ENCODE measurements around the gene ZNF837. TPM values are rescaled to one million over a fixed set of nuclear protein-coding genes. Genes with fewer than 3 reads are reported as not detected.
"Not testable (repeated sequence)": the region's sequence is repeated elsewhere in the genome, so short reads cannot be mapped to it uniquely, and the experiment has no call there.

ZNF837 gene
- total RNA-seq, 1 donor from 2014 or later, result 0.48 TPM

DNA sequence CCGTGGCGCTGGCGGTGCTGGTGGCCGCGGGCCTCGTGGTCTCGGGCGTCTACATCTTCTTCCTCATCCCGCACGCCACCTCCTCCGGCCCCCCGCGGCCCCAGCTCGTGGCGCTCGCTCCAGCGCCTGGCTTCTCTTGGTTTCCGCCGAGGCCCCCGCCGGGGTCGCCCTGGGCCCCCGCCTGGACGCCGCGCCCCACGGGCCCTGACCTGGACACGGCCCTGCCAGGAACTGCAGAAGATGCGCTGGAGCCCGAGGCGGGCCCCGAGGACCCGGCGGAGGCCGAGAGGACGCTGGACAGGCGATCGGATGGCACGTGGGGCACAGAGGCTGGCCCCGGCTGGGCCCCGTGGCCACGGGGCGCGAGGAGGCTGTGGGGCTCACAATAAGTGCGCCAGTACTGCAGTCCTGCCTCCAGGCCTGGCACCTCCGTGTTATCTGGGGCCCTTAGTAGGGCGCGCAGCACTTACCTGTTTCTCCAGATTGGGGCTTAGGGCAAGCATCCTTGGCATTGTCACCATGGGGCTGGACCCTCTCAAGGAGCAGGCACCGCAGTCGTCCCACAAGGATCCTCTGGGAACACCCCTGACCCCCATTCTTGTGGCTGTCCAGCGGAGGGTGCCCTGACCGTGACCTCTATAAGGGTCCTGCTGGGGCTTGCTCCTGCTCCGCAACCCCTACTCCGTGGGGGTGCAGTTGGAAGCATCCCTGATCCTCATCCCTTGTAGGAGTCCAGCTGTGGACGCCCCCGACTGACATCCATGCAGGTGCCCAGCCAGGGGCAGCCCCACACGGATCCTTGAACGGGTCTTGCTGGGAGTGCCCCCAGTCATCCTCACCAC, 16.1 kb upstream of the ZNF837 start:
- no peak for DNase-seq (ENCODE audit: low spot score)

DNA sequence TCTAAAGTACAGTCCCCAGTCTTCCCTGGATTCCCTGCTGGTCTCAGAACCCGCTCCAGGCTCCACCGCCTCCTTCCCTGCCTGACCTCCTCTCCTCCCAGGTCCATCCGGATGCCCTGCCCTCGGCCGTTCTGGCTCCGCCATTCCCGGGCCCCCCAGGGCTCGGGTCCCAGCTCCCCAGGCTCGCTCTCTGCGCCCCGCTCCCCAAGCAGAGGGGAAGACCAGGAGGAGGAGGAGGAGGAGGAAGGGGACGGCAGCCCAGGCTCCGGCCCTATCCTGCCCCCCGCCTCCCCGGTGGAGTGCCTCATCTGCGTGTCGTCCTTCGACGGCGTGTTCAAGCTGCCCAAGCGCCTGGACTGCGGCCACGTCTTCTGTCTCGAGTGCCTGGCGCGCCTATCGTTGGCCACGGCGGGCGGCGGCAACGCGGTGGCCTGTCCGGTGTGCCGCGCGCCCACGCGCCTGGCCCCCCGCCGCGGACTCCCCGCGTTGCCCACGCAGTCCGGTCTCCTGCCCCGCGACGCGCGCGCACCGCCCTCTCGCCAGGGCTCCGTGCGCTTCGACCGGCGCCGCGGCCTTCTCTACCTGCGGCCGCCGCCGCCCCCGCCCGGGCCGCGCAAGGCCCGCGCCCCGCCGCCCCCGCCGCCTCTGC, 15.3 kb upstream of the ZNF837 start:
- no peak for DNase-seq (ENCODE audit: low spot score)

DNA sequence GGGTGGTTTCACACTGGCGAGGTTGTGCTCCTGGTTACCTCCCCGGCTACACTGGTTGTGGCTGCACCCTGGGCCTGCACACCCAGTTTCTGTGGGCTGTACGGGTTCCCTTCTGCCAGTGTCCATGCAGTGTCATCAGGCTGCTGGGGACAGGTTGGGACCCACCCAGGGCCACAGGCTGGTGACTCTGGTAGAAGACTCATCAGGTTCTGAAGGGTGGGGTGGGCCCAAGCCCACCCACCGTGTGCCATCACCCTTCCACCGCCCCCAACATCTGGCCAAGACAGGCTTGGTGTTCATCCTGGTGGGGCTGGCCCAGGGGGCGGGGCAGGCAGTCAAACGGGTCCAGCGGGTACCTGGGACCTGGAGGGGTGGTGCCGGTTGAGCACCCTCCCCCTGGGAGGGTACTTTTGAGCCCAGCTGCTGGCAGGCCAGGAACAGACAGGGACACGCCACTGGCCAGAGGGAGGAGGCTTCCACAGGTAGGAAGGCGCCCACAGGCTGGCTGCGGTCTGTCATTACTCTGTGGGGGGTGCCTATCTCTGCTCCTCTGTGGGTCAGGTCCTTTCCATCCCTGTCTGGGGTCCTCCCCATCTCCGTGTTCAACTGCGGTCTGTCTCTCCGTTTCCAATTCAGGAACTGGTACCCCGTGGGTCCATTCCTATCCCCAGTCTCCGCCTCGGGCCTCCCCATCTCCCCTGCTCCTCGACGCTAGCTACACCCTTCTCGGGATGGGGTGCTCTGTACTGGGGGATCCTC, 14.6 kb upstream of the ZNF837 start, which contains the start of gene RNF225:
Gene RNF225, plus strand, starts transcription at position 437 of the 759 bp plus-strand sequence. CDS start 434 bp downstream, outside the sequence.
- no peak for DNase-seq (ENCODE audit: low spot score)

DNA sequence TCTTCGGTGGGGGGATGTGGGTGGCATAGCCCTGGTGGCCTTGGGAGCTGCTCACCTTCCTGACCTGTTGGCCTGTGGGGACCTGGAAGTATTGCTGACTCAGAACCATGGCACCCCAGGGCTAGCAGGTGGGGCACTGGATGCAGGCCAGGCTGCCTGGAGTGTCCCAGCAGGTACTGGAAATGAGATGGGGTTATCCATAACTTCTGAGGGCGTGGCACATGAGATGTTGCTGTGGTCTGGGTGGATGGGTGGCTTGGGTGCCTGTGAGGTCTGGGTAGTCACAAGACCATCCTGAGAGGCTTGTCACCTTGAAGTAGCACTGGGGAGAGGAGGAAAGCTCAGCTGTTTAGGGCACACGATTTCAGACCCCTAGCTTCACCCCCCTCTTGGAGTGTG, 14.0 kb upstream of the ZNF837 start:
- DNase-seq (ENCODE audit: low spot score), result no peak

DNA sequence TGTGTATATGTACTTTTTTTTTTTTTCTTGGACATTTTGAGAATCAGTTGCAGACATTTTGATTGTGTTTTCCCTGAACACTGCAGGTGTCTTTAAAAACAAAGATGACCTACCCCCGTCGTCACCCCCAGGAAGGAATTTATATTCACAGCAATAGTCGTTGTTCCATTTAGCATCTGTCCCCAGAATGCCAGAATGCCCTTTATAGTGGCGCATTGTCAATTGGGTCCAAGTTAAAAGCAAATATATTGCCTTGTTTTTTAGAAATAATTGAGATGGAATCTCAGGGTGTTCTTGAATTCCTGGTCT, 12.8 kb upstream of the ZNF837 start:
- no peak for DNase-seq (ENCODE audit: low spot score)

DNA sequence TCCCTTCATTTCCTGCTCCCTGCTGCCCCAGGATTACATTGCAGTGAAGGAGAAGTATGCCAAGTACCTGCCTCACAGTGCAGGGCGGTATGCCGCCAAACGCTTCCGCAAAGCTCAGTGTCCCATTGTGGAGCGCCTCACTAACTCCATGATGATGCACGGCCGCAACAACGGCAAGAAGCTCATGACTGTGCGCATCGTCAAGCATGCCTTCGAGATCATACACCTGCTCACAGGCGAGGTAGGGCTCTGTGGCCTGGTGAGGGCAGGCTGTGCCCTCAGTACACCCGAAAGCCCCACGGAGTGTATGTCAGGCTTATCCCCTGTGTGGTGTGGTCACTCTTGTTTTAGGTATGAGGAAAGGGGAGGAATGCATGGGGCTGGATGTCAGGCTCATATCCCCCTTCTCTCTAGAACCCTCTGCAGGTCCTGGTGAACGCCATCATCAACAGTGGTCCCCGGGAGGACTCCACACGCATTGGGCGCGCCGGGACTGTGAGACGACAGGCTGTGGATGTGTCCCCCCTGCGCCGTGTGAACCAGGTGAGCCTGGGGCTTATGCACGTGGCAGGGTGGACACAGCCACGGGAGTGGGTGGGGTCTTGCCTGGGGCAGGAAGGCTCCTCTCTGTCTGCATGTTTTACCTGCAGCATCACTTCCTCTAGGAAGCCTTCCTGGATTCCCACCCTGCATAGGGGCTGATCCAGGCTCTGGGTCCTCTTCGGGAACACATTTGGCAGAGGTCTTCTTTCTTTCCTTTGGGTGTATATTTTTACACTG, 12.3 kb upstream of the ZNF837 start:
- DNase-seq (ENCODE audit: low spot score), result no peak

DNA sequence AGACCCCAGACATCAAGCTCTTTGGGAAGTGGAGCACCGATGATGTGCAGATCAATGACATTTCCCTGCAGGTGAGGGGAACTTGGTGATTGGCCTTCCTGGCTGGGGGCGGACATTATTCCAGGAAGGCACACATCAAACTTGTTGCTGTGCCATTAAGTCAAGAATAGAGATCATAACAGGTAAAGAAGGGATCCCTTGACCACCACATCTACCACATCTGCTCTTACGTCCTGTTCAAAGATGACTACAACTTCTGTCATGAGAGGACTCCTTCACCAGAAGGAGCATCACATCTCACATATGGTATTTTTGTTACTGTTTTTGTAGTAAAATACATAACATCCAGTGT, 7.3 kb upstream of the ZNF837 start:
- no peak for DNase-seq (ENCODE audit: low spot score)

DNA sequence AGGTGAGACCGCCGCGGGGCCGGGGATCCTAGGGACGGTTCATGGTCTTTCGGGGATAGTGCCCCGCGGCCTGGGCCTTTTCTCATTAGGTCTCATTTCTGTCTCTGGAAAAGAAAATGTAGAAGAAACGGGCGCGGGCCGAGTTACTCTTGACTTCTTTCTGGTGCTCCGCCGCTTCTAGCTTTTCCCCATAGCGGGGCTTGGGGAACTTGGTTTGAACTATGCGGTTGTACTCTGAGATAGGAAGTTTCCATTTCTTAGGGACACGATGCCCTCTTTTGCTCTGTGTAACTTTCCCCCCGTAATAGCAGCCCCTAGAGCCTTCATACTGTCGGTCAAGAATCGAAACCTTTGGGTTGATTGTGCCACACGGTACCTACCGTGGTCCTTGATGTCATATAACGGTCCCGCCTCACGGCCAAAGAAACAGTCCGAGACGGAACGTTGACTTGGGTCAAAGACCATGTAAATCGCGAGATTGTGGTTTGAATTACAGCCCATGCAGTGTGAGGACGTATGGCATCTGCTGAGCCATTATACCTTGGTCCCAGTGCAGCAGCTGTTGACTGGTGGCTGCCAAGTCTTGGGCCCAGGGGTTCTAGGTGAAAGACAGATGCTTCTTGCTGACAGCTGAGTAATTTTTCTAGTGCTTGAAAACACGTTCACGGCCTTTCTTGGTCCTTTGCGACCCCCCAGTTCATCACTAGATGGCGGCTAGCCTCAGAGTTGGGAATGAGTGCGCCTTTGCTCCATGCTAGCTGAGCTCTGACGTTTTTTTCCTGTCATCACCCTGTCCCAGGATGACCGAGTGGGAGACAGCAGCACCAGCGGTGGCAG, 6.7 kb upstream of the ZNF837 start:
- no peak for DNase-seq (ENCODE audit: low spot score)

DNA sequence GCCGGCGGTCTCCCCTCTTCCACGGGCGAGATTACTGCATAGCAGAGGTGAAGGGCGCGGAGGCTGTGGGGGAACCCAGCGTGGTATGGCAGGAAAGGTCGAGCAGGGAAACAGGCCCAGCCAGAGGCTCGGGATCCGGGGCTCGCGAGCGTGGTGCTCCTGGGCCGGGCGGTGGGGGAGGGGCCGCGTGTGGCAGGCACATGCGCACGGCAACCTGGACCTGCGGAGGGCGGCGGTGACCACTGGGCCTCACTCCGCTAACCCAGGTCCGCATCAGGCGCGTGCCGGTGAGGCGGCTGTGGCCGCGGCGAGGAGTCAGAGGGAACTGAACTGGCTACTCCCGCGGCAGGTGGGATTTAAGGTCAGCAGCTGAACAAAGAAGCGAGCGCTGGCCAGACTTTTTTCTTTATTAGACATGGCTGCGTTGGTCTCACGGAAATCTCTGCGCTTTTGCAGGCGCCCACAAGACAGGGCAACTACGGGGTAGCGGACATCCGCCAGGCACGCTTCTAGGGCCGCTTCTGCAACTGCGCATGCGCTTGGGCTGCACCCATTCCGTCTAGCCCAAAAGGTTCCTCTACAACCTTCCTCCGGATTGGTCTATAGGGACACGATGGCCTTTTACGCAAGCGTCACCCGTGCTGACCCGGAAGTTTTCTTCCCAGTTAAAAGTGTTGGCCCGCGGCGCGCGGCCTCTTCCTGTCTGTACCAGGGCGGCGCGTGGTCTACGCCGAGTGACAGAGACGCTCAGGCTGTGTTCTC, 5.9 kb upstream of the ZNF837 start, which contains the start of gene RPS5:
Gene RPS5, plus strand, starts transcription at position 694 of the 762 bp plus-strand sequence. CDS start 869 bp downstream, outside the sequence.
- DNase-seq (ENCODE audit: low spot score), result peak; percentile 98

DNA sequence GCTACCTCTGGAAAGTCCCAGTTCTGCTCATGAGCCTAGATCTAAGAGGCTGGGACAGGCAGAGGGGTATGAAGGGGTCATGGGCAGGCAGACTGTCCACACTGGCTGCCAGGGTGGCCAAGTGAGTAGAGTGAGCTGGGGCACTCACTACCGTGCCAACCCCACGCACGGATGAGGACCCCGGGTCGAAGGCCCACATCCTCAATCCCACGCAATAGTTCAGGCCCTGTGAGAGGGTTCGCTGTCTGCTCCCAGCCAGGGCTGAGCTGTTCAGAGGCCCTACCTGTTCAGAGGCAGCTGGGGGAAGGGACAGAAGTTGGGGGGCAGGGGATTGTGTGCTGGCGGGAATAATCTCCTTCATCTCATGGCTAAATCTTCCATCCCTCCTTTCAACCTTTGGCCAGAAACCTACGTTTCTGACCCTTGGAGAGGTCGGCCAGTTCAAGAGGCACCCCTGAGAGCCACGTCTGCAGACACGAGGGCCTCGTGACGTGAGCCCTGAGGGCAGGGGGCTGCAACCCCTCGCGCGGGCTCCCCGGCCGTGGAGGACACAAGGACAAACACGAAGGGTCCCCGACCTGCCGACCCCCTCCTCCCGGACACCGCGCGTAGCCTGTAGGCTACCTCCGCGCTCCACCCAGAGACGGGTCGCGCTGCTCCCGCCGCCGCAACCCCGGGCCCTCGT, 5.2 kb upstream of the ZNF837 start:
- no peak for DNase-seq (ENCODE audit: low spot score)

DNA sequence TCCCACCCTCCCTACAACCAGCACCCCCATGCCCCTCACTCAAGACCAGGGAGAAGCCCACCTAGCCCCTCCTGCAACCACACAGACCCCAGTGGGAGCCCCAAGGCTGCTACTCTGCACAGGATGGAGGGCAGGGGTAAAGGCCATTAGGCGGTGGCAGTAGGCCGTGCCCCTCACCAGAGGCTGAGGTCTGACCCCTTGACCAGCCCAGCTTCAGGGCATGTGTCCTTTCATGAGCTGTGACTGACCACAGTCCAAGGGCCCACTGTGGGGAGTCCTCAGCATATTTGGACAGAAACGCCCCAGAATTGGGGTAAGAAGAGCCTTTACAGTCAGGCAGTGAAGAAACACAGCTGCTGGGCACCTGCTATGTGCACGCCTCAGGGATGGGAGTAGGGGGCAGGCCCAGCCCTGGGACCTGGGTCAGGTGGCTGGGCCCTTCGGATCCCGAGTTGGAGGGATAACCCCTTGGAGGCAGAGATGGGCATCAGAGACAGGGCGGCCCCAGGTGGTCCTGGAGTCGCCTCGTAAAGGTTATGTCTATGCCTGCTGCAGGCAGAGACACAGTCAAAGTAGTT, 4.6 kb upstream of the ZNF837 start:
- no peak for DNase-seq (ENCODE audit: low spot score)

DNA sequence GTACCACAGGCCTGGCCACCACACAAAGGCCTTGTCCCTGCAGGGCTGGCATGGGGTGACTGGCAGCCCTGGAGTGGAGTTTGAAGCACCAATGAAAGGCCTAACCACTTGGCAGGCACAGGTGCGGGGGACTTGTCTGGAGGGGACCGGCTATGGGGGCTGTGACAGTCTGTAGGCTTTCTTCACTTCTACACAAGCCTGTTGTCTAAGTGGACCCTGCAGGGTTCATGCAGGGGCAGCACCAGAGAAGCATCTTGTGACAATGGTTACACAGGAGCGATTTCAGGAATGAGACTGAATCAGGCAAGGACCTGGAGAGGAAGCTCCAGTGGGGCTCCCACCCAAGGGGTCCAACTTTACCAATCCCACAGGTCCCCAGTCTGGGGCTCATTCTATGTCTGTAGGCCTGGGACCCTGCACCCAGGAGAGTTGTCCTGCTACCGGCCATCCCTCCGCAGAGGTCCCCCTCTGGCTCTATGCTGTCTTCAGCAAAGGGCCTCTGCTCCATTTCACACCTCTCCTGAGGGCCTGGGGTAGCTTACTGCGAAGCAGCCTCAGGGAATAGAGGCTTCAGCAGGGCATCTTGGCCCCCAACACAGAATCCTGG, 2.3 kb upstream of the ZNF837 start:
- DNase-seq (ENCODE audit: low spot score), result no peak

DNA sequence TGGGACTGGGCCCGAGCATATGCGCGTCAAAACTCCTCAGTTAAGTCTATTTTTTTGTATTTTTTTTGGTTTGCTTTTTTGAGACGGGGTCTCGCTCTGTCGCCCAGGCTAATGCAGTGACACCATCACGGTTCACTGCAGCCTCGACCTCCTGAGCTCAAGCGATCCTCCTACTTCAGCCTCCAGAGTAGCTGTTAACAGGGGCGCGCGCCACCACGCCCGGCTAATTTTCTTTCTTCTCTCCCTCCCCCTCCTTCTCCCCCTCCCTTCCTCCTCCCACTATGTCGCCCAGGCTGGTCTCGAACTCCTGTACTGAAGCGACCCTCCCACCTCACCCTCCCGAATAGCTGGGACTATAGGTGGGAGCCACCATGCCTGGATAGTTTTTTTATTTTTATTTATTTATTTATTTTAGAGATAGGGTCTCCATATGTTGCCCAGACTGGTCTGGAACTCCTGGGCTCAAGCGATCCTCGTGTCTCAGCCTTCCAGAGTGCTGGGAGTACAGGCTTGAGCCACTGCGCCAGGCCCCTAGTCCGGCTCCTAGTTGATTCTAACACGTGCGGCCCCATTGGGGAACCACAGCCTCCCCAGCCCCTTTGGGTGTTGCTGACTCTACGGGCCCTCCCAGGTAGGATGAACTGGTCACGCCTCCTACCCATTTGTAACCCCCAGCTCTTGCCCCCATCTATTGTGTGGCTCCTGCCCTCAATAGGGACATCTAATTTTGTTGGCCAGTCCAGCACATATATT, 806 bp upstream of the ZNF837 start:
- no peak for DNase-seq (ENCODE audit: low spot score)

DNA sequence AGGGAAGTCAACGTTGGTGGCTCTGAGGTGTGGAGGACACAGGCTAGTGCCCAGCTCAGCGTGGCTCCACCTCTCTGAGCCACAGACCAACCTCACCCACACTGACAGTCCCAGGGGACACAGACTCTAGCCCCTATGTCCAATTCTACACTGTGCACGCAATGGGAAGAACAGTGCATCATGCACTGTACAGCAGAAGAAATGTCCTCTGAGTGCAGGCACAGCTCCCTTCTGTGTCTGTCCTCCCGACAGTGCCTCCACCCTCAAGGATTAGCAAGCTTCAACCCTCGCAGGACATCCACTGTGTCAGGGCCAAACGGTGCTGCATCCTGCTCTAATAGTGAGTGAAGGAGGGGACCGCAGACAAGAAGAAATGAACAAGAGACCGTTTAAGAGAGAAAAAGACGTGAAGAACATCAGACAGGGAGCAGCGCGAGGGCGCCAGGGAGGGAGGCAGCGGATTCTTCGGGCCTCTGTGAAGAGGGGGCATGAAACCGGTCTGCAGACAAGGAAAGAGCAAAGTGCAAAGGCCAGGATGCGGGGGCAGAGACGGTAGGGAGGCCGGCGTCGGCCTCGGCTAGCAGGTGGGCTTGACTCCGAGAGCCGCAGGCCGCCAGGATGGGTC, 681 bp downstream of the ZNF837 start:
- no peak for DNase-seq (ENCODE audit: low spot score)

DNA sequence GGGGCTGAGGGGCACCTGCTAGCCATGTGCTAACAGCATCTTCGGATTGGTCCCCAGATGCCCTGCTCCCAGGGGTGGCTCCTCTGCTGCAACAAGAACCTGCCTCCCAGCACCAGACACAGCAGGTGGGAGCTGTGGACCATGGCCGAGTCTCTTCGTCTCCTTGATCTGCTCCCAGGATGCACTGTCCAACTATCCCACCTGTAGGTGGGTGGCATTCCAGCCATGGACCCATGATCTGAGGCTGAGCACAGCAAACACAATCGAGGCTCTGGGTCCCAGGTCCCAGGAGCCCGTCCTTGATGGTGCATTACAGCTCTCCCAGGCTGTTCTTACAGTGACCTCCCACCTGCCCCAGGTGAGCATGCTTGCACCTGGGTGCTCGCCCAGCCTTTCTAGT, 1.6 kb downstream of the ZNF837 start:
- DNase-seq (ENCODE audit: low spot score), result no peak

DNA sequence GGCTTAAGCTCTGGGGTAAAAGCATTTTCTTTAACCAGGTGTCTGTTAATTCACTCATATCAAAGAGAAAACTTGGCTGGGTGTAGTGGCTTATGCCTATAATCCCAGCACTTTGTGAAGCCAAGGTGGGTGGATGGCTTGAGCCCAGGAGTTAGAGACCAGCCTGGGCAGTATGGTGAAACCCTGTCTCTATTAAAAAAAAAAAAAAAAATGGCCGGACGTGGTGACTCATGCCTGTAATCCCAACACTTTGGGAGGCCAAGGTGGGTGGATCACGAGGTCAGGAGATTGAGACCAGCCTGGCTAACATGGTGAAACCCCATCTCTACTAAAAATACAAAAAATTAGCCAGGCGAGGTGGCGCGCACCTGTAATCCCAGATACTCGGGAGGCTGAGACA, 4.1 kb downstream of the ZNF837 start:
- not testable (repeated sequence) for DNase-seq (ENCODE audit: low spot score)

DNA sequence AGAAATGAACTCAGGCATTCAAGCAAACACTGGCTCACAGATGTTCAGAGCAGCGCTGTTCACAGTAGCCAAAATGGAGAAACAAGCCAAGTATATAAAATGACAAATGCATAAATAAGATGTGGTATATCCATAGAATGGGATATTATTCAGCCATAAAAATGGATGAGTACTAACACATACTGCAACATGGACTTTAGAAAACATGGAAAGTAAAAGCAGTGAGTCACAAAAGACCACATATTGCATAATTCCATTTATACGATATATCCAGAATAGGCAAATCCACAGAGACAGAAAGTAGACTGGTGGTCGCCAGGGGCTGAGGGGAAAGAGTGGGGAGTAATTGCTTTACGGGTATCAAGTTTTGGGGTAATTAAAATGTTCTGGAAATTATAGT, 6.6 kb downstream of the ZNF837 start:
- DNase-seq (ENCODE audit: low spot score), result no peak

All from mesenteric fat pad (tissue), 1 donor.